ENCODE data around the gene C3orf62. TPM values are rescaled to one million over a fixed set of nuclear protein-coding genes. Genes with fewer than 3 reads are reported as not detected.
"Not testable (repeated sequence)": the region's sequence is repeated elsewhere in the genome, so short reads cannot be mapped to it uniquely, and the experiment has no call there.

Gene C3orf62
- total RNA-seq, 1 donor from 2014 or later, result 0.43 TPM

DNA sequence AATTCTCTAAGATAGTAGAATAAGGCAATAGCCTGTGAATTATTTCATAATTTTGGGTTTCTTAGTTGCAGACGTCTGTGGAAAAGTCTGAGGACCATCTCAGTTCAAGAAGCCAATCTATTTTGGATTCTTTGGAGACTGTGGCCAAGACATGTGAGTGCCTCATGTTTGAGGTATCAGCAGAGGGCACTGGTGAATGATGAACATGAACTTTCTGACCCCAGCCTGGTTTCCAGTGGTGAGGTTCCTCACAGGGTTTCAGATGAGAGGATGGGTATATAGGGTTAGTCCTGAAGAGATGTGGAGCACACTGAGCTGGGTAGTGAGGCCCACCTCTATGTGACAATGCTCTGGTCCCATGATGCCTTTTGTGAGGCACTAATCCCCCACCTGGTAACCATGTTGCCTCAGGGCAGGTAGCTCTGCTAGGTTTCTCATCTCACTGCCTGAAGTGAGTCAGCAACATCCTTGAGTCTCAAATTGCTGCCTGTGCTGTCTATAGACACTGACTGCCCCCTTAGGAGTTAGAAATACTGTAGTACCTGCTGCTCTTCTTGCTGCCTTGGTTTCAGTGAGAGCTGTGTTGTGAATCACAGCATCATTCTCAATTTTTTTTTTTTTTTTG is 32.3 kb downstream of the C3orf62 start:
- TF ChIP-seq, protein P1, sequence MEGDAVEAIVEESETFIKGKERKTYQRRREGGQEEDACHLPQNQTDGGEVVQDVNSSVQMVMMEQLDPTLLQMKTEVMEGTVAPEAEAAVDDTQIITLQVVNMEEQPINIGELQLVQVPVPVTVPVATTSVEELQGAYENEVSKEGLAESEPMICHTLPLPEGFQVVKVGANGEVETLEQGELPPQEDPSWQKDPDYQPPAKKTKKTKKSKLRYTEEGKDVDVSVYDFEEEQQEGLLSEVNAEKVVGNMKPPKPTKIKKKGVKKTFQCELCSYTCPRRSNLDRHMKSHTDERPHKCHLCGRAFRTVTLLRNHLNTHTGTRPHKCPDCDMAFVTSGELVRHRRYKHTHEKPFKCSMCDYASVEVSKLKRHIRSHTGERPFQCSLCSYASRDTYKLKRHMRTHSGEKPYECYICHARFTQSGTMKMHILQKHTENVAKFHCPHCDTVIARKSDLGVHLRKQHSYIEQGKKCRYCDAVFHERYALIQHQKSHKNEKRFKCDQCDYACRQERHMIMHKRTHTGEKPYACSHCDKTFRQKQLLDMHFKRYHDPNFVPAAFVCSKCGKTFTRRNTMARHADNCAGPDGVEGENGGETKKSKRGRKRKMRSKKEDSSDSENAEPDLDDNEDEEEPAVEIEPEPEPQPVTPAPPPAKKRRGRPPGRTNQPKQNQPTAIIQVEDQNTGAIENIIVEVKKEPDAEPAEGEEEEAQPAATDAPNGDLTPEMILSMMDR (IDR thresholded peaks at IDR 0.05), result no peak
- intact Hi-C loops (cut with DNase I), result no loop called here
- no peaks in the 10 kb centered on the region for H3K9me3 ChIP-seq
- H3K27me3 ChIP-seq, result no peaks in the 10 kb centered on the region
- no peaks in the 10 kb centered on the region for H3K4me1 ChIP-seq
- H3K27ac ChIP-seq, result no peak overlapping the region
- no peak for DNase-seq (ENCODE audit: low spot score in 2 of 2)
- no peaks in the 10 kb centered on the region for H3K36me3 ChIP-seq
- H3K4me3 ChIP-seq, result no peak overlapping the region

DNA sequence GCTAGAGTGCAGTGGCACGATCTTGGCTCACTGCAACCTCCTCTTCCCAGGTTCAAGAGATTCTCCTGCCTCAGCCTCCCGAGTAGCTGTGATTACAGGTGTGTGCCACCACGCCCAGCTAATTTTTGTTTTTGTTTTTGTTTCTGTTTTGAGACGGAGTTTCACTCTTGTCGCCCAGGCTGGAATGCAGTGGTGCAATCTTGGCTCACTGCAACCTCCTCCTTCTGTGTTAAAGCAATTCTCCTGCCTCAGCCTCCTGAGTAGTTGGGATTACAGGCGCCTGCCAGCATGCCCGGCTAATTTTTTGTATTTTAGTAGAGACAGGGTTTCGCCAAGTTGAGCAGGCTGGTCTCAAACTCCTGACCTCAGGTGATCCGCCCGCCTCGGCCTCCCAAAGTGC is 36.9 kb downstream of the C3orf62 start:
- H3K9me3 ChIP-seq; H3K4me3 ChIP-seq; intact Hi-C loops (cut with DNase I); DNase-seq (ENCODE audit: low spot score in 2 of 2); H3K27me3 ChIP-seq; H3K36me3 ChIP-seq; H3K27ac ChIP-seq; H3K4me1 ChIP-seq: not testable (repeated sequence)

DNA sequence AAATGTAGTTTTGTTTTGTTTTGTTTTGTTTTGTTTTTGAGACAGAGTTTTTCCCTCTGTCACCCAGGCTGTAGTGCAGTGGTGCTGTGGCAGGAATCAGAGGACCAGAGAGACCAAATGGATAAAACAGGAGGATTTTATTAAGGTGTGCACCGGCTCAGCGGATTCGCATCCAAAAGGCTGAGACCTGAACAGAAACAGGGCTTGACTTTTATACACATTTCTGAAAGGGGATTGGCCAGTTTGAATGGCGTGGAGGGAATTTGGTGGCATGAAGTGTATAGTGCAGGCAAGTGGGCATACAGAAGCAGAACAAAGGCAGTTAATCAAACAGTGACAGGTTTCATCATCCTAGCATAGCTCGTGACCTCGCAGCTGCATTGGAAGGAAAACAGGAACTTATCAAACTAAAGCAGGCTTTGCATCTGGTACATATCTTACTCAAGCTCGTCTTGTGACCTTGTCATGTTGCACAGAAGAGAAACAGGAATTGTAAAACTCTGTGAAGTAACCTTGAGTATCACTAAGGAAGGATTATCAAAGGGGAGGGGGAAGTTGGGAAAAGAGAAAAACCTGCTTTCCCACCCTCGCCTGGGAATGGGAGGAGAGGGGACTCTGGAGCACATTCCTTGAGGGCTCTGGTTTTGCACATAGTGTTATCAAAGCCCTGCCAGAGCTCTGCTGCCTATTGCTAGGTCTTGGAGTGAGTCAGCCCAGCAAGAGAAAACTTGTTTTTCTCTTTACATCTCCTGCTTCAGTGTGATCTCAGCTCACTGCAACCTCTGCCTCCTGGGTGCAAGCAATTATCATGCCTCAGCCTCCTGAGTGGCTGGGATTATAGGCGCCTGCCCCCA is 38.5 kb downstream of the C3orf62 start:
- H3K4me3 ChIP-seq, result no peak overlapping the region
- TF ChIP-seq, protein P1 (IDR thresholded peaks at IDR 0.05), result no peak
- peak overlapping the region in 1 of 2 donors; percentile 9 for H3K27ac ChIP-seq
- intact Hi-C loops (cut with DNase I), result no loop called here
- H3K27me3 ChIP-seq, result no peaks in the 10 kb centered on the region
- peaks cover 0 to 9% of the 10 kb centered on the region in 2 donors for H3K9me3 ChIP-seq
- peak in 1 of 2 donors; percentile 78 for DNase-seq (ENCODE audit: low spot score in 2 of 2)
- H3K4me1 ChIP-seq, result no peaks in the 10 kb centered on the region
- peaks cover 0 to 2% of the 10 kb centered on the region in 2 donors for H3K36me3 ChIP-seq

DNA sequence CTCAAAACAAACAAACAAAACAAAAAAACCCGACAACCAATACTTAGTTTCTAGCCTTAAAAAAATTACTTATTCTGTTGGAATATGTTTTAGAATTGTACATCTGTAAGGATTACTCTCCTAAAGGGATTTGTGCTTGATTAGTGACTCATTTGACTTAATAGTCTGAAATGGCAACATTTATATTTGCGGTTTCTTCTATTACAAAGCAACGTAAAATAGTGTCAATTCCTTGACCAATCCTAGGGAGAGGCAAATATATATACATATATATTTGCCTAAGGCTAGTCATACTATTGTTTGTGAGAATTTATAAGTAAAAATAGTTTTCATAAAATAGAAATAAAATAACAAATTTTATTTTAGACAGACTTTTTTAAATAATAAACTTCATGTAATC is 39.7 kb downstream of the C3orf62 start:
- peaks cover 6 to 21% of the 10 kb centered on the region in 2 donors for H3K9me3 ChIP-seq
- intact Hi-C loops (cut with DNase I), result no loop called here
- no peaks in the 10 kb centered on the region for H3K4me1 ChIP-seq
- no peak overlapping the region for H3K27ac ChIP-seq
- no peak for DNase-seq (ENCODE audit: low spot score in 2 of 2)
- H3K36me3 ChIP-seq, result peaks cover 0 to 2% of the 10 kb centered on the region in 2 donors
- no peaks in the 10 kb centered on the region for H3K27me3 ChIP-seq
- TF ChIP-seq, protein P1 (IDR thresholded peaks at IDR 0.05), result no peak
- H3K4me3 ChIP-seq, result no peak overlapping the region

DNA sequence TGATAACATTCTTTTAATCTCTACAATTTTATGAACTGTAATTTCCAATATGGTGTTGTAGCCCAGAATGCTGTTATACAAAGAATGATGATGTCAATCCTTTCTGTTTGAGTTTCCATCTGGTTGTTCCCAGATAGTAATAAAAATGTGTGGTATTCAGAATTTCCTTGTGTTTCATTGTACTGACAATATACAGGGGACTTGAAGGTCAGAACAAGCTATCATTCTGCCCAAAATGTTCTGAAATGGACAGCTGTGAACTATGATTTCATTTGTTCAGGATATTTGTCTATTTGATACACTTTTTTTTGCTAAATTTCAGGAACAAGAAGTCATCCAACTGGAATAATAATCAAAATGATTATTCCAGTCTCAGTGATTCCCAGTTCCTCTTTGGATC is 40.8 kb downstream of the C3orf62 start:
- Histone ChIP-seq H3K4me1 (no peaks in the 10 kb centered on the region), H3K27ac (no peak overlapping the region), H3K36me3 (peaks cover 0 to 2% of the 10 kb centered on the region in 2 donors), H3K9me3 (peaks cover 7 to 26% of the 10 kb centered on the region in 2 donors), H3K27me3 (no peaks in the 10 kb centered on the region), H3K4me3 (no peak overlapping the region)
- intact Hi-C loops (cut with DNase I), result no loop called here
- TF ChIP-seq, protein P1 (IDR thresholded peaks at IDR 0.05), result no peak
- DNase-seq (ENCODE audit: low spot score in 2 of 2), result no peak

DNA sequence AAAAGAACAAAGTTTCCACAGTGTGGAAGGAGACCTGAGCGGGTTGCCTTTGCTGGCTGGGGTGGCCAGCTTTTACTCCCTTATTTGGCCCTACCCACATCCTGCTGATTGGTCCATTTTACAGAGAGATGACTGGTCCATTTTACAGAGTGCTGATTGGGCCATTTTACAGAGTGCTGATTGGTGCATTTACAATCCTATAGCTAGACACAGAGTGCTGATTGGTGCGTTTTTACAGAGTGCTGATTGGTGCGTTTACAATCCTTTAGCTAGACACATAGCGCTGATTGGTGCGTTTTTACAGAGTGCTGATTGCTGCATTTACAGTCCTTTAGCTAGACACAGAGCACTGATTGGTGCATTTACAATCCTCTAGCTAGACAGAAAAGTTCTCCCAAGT is 48.2 kb downstream of the C3orf62 start:
- H3K36me3 ChIP-seq; H3K4me3 ChIP-seq; H3K4me1 ChIP-seq; DNase-seq (ENCODE audit: low spot score in 2 of 2); H3K27me3 ChIP-seq; intact Hi-C loops (cut with DNase I); H3K27ac ChIP-seq: not testable (repeated sequence)
- H3K9me3 ChIP-seq, result peaks cover 33 to 46% of the 10 kb centered on the region in 2 donors

Data from ascending aorta (tissue), 2 donors.